K562 (cell line): Measurements from ENCODE around the gene TMED10. TPM values are rescaled to one million over a fixed set of nuclear protein-coding genes. Genes with fewer than 3 reads are reported as not detected.

Experiments used
- CC2D1A ChIP-seq: fragments of 450-650 bp; IDR thresholded peaks from 2 replicates; pipeline ENCODE4 v1.6.1; 2017; ENCODE audit warnings: mild to moderate bottlenecking
- HMG20B ChIP-seq: fragments of 250-450 bp; sonication (Bioruptor Pico); IDR thresholded peaks from 2 replicates; pipeline ENCODE4 v1.5.0; 2021; ENCODE audit warnings: mild to moderate bottlenecking
- HNRNPK ChIP-seq: fragments of 200-400 bp; formaldehyde crosslinking; IDR thresholded peaks from one replicate; pipeline ENCODE4 v1.6.1; 2018; ENCODE audit warnings: mild to moderate bottlenecking, low read depth, low read length; ENCODE audit not compliant: poor library complexity, severe bottlenecking
- ILF3 ChIP-seq: fragments of 450-650 bp; IDR thresholded peaks from 2 replicates; pipeline ENCODE4 v1.6.1; 2018; ENCODE audit warnings: antibody characterized with exemption, mild to moderate bottlenecking, moderate library complexity, borderline replicate concordance
- KAT7 ChIP-seq: sonication (generic); formaldehyde crosslinking; IDR thresholded peaks from 2 replicates; pipeline ENCODE4 v1.8.0; 2022; ENCODE audit warnings: missing genetic modification reagents, mild to moderate bottlenecking, borderline replicate concordance
- RBM14 ChIP-seq: fragments of 200-400 bp; formaldehyde crosslinking; IDR thresholded peaks from 2 replicates; pipeline ENCODE4 v1.6.1; 2018; ENCODE audit warnings: low read depth, mild to moderate bottlenecking, low read length, moderate library complexity, borderline replicate concordance; ENCODE audit not compliant: insufficient read depth
- ZNF212 ChIP-seq: fragments of 450-650 bp; formaldehyde crosslinking; IDR thresholded peaks from 2 replicates; pipeline ENCODE4 v1.4.0; 2020; ENCODE audit warnings: mild to moderate bottlenecking
- ZNF324 ChIP-seq: fragments of 250-450 bp; sonication (Bioruptor Pico); IDR thresholded peaks from 2 replicates; pipeline ENCODE4 v1.4.0; 2020; ENCODE audit warnings: mild to moderate bottlenecking
- ZNF347 ChIP-seq: fragments of 450-650 bp; formaldehyde crosslinking; IDR thresholded peaks from 2 replicates; pipeline ENCODE4 v1.4.0; 2020; ENCODE audit warnings: low read depth, mild to moderate bottlenecking, moderate library complexity
- polyA plus RNA-seq, 8 experiments: library from polyadenylated mRNA; depleted of rRNA in 4 of 8; stranded (reverse) in 5 of 8; unstranded in 3 of 8; fragments of >200 nt; fragmentation: Nextera tagmentation in 2 of 8; fragmentation: Illumina TruSeq in 1 of 8; extraction: Ambion mirVana in 2 of 8; extraction: Trizol in 1 of 8; gene quantifications; 2 replicates each; pipeline versions ENCODE4 v1.2.1 to v1.2.3, GENCODE V29; 2011 to 2014; ENCODE audit warnings: inconsistent platforms in 1 of 8, missing spikeins in 1 of 8
- total RNA-seq, 7 experiments: library from RNA; depleted of rRNA in 6 of 7; stranded (reverse); fragments of >200 nt in 6 of 7; fragmentation: Illumina TruSeq in 2 of 7; extraction: Trizol in 2 of 7; gene quantifications; 2 replicates each; pipeline versions ENCODE4 v1.2.1 to v1.2.3, GENCODE V29; 2011 to 2021; ENCODE audit warnings: low replicate concordance in 1 of 7
- TF ChIP-seq, protein P1 (sequence below): sonication (generic); formaldehyde crosslinking; IDR thresholded peaks from 2 replicates; pipeline ENCODE4 v1.8.0; 2022; ENCODE audit warnings: mild to moderate bottlenecking, low read depth, missing genetic modification reagents
- TF ChIP-seq, protein P2 (sequence below): fragments of 450-650 bp; conservative IDR thresholded peaks from 2 replicates; pipeline ENCODE4 v1.6.1; 2016; ENCODE audit warnings: missing genetic modification characterization, low read depth, mild to moderate bottlenecking, missing compliant biosample characterization, moderate library complexity
- TF ChIP-seq, protein P3 (sequence below): fragments of 450-650 bp; IDR thresholded peaks from 2 replicates; pipeline ENCODE4 v1.7.1; 2018; ENCODE audit warnings: mild to moderate bottlenecking, low read depth; ENCODE audit not compliant: partially characterized antibody
- TF ChIP-seq, protein P4 (sequence below): fragments of 250-450 bp; sonication (Bioruptor Pico); IDR thresholded peaks from 2 replicates; pipeline ENCODE4 v1.8.0; 2022; ENCODE audit warnings: inconsistent platforms

TMED10 gene
- total and polyA plus RNA-seq, 9 of the 15 experiments (the other 6 are each of a cell fraction or from before 2014, with no cell fraction given) = 62.2 to 233 (median 124) TPM

DNA sequence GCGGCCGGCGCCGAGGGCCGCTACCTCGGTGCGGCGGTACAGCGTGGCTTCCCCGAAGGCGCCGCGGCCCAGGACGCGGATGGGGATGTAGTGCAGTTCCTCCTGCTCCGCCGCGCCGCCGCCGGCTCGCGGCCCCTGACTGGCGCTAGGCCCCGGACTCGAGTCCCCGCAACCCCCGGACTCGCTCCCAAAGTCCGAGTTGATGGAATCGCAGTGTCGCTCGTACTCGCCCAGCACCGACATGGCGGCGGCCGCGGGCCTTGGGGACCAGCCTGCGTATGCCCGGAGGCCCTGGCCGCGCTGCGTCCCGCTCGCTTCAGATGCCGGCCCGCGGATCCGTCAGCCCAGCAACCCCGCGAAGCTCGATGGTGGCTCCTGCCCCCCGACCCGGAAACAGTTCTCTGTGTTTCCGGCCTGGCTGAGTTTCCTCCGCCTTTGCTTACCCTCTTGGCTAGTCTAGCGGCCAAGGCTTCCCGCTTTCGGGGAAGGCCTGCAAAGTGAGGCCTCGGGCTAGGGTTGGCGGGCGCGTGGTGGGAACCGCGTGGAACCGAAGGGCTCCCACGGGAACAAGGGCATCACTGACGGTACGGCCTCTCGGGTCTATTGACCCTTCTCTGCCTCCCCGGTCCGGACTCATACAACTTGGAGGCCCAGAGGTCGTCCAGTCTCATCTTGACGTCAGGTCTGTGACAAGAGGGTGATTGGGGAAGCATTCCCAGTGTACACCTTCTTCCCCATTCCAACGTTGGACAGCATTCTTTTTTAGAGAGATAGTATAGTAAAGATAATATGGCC lies 49.5 kb downstream of the TMED10 start, which contains the start of gene NEK9 (continued):
- TF ChIP-seq ZNF324 (no peak), CC2D1A (no peak), RBM14 (no peak), ZNF347 (CRISPR knock-in tag) (no peak), HMG20B (no peak), ZNF212 (CRISPR knock-in tag) (no peak), KAT7 (peak; percentile 59; the same call in 1 of the 2 replicates), HNRNPK (no peak), ILF3 (no peak)
- TF ChIP-seq, protein P1, sequence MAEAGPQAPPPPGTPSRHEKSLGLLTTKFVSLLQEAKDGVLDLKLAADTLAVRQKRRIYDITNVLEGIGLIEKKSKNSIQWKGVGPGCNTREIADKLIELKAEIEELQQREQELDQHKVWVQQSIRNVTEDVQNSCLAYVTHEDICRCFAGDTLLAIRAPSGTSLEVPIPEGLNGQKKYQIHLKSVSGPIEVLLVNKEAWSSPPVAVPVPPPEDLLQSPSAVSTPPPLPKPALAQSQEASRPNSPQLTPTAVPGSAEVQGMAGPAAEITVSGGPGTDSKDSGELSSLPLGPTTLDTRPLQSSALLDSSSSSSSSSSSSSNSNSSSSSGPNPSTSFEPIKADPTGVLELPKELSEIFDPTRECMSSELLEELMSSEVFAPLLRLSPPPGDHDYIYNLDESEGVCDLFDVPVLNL (CRISPR knock-in tag) = 0 out of 2 replicates have a peak, but pooled peaks have one; percentile 22
- TF ChIP-seq, protein P2, sequence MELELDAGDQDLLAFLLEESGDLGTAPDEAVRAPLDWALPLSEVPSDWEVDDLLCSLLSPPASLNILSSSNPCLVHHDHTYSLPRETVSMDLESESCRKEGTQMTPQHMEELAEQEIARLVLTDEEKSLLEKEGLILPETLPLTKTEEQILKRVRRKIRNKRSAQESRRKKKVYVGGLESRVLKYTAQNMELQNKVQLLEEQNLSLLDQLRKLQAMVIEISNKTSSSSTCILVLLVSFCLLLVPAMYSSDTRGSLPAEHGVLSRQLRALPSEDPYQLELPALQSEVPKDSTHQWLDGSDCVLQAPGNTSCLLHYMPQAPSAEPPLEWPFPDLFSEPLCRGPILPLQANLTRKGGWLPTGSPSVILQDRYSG = 0 out of 2 replicates have a peak, but pooled peaks have one; percentile 63
- TF ChIP-seq, protein P3, sequence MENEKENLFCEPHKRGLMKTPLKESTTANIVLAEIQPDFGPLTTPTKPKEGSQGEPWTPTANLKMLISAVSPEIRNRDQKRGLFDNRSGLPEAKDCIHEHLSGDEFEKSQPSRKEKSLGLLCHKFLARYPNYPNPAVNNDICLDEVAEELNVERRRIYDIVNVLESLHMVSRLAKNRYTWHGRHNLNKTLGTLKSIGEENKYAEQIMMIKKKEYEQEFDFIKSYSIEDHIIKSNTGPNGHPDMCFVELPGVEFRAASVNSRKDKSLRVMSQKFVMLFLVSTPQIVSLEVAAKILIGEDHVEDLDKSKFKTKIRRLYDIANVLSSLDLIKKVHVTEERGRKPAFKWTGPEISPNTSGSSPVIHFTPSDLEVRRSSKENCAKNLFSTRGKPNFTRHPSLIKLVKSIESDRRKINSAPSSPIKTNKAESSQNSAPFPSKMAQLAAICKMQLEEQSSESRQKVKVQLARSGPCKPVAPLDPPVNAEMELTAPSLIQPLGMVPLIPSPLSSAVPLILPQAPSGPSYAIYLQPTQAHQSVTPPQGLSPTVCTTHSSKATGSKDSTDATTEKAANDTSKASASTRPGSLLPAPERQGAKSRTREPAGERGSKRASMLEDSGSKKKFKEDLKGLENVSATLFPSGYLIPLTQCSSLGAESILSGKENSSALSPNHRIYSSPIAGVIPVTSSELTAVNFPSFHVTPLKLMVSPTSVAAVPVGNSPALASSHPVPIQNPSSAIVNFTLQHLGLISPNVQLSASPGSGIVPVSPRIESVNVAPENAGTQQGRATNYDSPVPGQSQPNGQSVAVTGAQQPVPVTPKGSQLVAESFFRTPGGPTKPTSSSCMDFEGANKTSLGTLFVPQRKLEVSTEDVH = peak; percentile 76
- TF ChIP-seq, protein P4, sequence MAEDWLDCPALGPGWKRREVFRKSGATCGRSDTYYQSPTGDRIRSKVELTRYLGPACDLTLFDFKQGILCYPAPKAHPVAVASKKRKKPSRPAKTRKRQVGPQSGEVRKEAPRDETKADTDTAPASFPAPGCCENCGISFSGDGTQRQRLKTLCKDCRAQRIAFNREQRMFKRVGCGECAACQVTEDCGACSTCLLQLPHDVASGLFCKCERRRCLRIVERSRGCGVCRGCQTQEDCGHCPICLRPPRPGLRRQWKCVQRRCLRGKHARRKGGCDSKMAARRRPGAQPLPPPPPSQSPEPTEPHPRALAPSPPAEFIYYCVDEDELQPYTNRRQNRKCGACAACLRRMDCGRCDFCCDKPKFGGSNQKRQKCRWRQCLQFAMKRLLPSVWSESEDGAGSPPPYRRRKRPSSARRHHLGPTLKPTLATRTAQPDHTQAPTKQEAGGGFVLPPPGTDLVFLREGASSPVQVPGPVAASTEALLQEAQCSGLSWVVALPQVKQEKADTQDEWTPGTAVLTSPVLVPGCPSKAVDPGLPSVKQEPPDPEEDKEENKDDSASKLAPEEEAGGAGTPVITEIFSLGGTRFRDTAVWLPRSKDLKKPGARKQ = no peak
